ENCODE measurements around the gene SOX18. TPM values are rescaled to one million over a fixed set of nuclear protein-coding genes. Genes with fewer than 3 reads are reported as not detected.
A peak's percentile ranks its signal among the peaks of the same experiment; 100 is the strongest.

The SOX18 gene
- total RNA-seq, 1 donor from 2014 or later, result not detected

- H3K4me1 ChIP-seq, result peaks cover 3% of the 10 kb centered on the region
- peaks cover 9% of the 10 kb centered on the region for H3F3A ChIP-seq (ENCODE audit: low read depth)
- TF ChIP-seq EZH2 (IDR thresholded peaks at IDR 0.05), result no peak
- no peak for TF ChIP-seq EZH2phosphoT487 (IDR thresholded peaks at IDR 0.05)
- no peak for TF ChIP-seq CTCF (IDR thresholded peaks at IDR 0.05)
- H3K4me1 Mint-ChIP-seq, result peaks cover 13% of the 10 kb centered on the region
- no peak overlapping the region for H3K27ac ChIP-seq
- peaks cover 29% of the 10 kb centered on the region for H3K27me3 ChIP-seq
- no peak for DNase-seq (ENCODE audit: low spot score)
- H3K79me2 ChIP-seq (ENCODE audit: low read depth), result no peaks in the 10 kb centered on the region
- H3K36me3 ChIP-seq, result no peaks in the 10 kb centered on the region
- H4K20me1 ChIP-seq (ENCODE audit: low read depth), result no peaks in the 10 kb centered on the region
- H3K36me3 Mint-ChIP-seq, result peaks cover 3% of the 10 kb centered on the region
- peaks cover 3% of the 10 kb centered on the region for H3K9me3 Mint-ChIP-seq
- no peak overlapping the region for H2AFZ ChIP-seq (replicated peaks)
- no peak overlapping the region for H3K9ac ChIP-seq
- no peak overlapping the region for H3K4me3 ChIP-seq
- no peak overlapping the region for H3K27ac Mint-ChIP-seq
- peaks cover 16% of the 10 kb centered on the region for H3K27me3 Mint-ChIP-seq (ENCODE audit: insufficient read depth, low read depth)
- no peak overlapping the region for H3K4me2 ChIP-seq
- H3K4me3 Mint-ChIP-seq, result no peak overlapping the region
- H3K9me3 ChIP-seq (ENCODE audit: low read depth), result no peaks in the 10 kb centered on the region
Measured at GRCh38 chr20:64095927-64096326, 46.5 kb upstream of the SOX18 start.

GRCh38 chr20:64095455-64095854, 46.0 kb upstream of the SOX18 start:
- TF ChIP-seq EZH2 (IDR thresholded peaks at IDR 0.05), result no peak
- no peak for TF ChIP-seq CTCF (IDR thresholded peaks at IDR 0.05)
- TF ChIP-seq EZH2phosphoT487 (IDR thresholded peaks at IDR 0.05), result no peak
- Histone ChIP-seq H4K20me1 (ENCODE audit: low read depth) (no peaks in the 10 kb centered on the region), H3K4me3 (no peak overlapping the region), H3K79me2 (ENCODE audit: low read depth) (no peaks in the 10 kb centered on the region), H3K9ac (no peak overlapping the region), H2AFZ (replicated peaks) (no peak overlapping the region), H3K4me1 (peaks cover 3% of the 10 kb centered on the region), H3K27me3 (peaks cover 25% of the 10 kb centered on the region), H3K27ac (no peak overlapping the region), H3K9me3 (ENCODE audit: low read depth) (no peaks in the 10 kb centered on the region), H3K4me2 (no peak overlapping the region), H3F3A (ENCODE audit: low read depth) (peaks cover 9% of the 10 kb centered on the region), H3K36me3 (no peaks in the 10 kb centered on the region)
- no peak for DNase-seq (ENCODE audit: low spot score)
- Mint-ChIP-seq H3K27me3 (ENCODE audit: insufficient read depth, low read depth) (peaks cover 15% of the 10 kb centered on the region), H3K9me3 (peaks cover 3% of the 10 kb centered on the region), H3K27ac (no peak overlapping the region), H3K4me1 (peaks cover 13% of the 10 kb centered on the region), H3K36me3 (peaks cover 3% of the 10 kb centered on the region), H3K4me3 (no peak overlapping the region)

GRCh38 chr20:64093013-64093503, 43.6 kb upstream of the SOX18 start:
- DNase-seq (ENCODE audit: low spot score), result peak; percentile 54
- no peak overlapping the region for H2AFZ ChIP-seq (replicated peaks)
- H3K4me3 Mint-ChIP-seq, result no peak overlapping the region
- H3K4me2 ChIP-seq, result no peak overlapping the region
- H3K9ac ChIP-seq, result no peak overlapping the region
- no peaks in the 10 kb centered on the region for H3K9me3 ChIP-seq (ENCODE audit: low read depth)
- peaks cover 31% of the 10 kb centered on the region for H3K27me3 Mint-ChIP-seq (ENCODE audit: insufficient read depth, low read depth)
- no peak overlapping the region for H3K4me3 ChIP-seq
- no peak overlapping the region for H3K27ac ChIP-seq
- no peak overlapping the region for H3K27ac Mint-ChIP-seq
- peaks cover 3% of the 10 kb centered on the region for H3K36me3 Mint-ChIP-seq
- H3K27me3 ChIP-seq, result peaks cover 42% of the 10 kb centered on the region
- H3K79me2 ChIP-seq (ENCODE audit: low read depth), result no peaks in the 10 kb centered on the region
- H3K36me3 ChIP-seq, result no peaks in the 10 kb centered on the region
- peaks cover 3% of the 10 kb centered on the region for H3K4me1 ChIP-seq
- TF ChIP-seq EZH2phosphoT487 (IDR thresholded peaks at IDR 0.05) (no peak), EZH2 (IDR thresholded peaks at IDR 0.05) (no peak), CTCF (IDR thresholded peaks at IDR 0.05) (no peak)
- H3F3A ChIP-seq (ENCODE audit: low read depth), result peaks cover 9% of the 10 kb centered on the region
- peaks cover 19% of the 10 kb centered on the region for H3K4me1 Mint-ChIP-seq
- peaks cover 7% of the 10 kb centered on the region for H3K9me3 Mint-ChIP-seq
- H4K20me1 ChIP-seq (ENCODE audit: low read depth), result no peaks in the 10 kb centered on the region
